GM12878 (cell line): ENCODE measurements around the gene DNMT1. TPM values are rescaled to one million over a fixed set of nuclear protein-coding genes. Genes with fewer than 3 reads are reported as not detected.

Experiments used
- ATAC-seq: fragments of 200-7000 bp; cut with Tn5 transposase; 3 replicates; pipeline ENCODE4 v1.9.1; 2020; ENCODE audit warnings: mild to moderate bottlenecking, moderate library complexity
- BruUV-seq: library from RNA; stranded (reverse); fragments of 400-500 nt; replicated peaks from 2 replicates; lab custom pipeline; 2021; lab: Mats Ljungman, UMichigan
- CTCF ChIA-PET: fragments of 300-600 bp; sonication (Branson Sonifier 250); formaldehyde crosslinking; extraction: SDS; loops from one replicate; lab custom pipeline; 2021; ENCODE audit warnings: inconsistent platforms; lab: Yijun Ruan, JAX
- POLR2A ChIA-PET: fragments of 350-600 bp; formaldehyde crosslinking; extraction: SDS; loops from one replicate; lab custom pipeline; 2021; ENCODE audit warnings: inconsistent platforms; lab: Charles Lee
- RAD21 ChIA-PET: fragments of 300-600 bp; sonication (Branson Sonifier 250); formaldehyde crosslinking; loops from one replicate; lab custom pipeline; 2023; ENCODE audit warnings: antibody characterized with exemption; ENCODE audit not compliant: unreplicated experiment; lab: Charles Lee
- SMC1A ChIA-PET: fragments of 300-600 bp; sonication (Branson Sonifier 250); formaldehyde crosslinking; loops from one replicate; lab custom pipeline; 2023; ENCODE audit not compliant: unreplicated experiment, uncharacterized antibody; lab: Charles Lee
- DNase-seq: peaks from one replicate; pipeline ENCODE4 v3.0.0-alpha.2; 2011; ENCODE audit warnings: low read depth, low spot score
- FAIRE-seq: peaks from 3 replicates; lab custom pipeline; 2011; peaks lifted over from hg19 to GRCh38; lab: Jason Lieb, UNC
- H2AFZ ChIP-seq: 2 replicates; pipeline ENCODE4 v1.6.0; 2011; ENCODE audit warnings: low read depth, low read length, control low read depth; ENCODE audit not compliant: control insufficient read depth
- H3K27ac ChIP-seq: 2 replicates; pipeline ENCODE4 v1.5.1; 2011; ENCODE audit warnings: control low read depth; ENCODE audit not compliant: control insufficient read depth, insufficient read depth
- H3K27me3 ChIP-seq, 2 experiments: replicated peaks in 1 of 2; 2 replicates each; pipeline versions ENCODE4 v1.6.0 to v1.6.1; 2011; ENCODE audit warnings: low read length in 1 of 2; ENCODE audit not compliant: control insufficient read depth in 2 of 2, insufficient read depth in 2 of 2
- H3K36me3 ChIP-seq, 2 experiments: 2 replicates each; pipeline ENCODE4 v1.5.1; 2011; ENCODE audit warnings: low read length in 1 of 2; ENCODE audit not compliant: control insufficient read depth in 2 of 2, insufficient read depth in 2 of 2
- H3K4me1 ChIP-seq: 2 replicates; pipeline ENCODE4 v1.6.1; 2011; ENCODE audit warnings: mild to moderate bottlenecking, low read length, moderate library complexity, mixed read lengths; ENCODE audit not compliant: control insufficient read depth, insufficient read depth
- H3K4me2 ChIP-seq: 2 replicates; pipeline ENCODE4 v1.6.0; 2011; ENCODE audit warnings: control low read depth; ENCODE audit not compliant: control insufficient read depth, insufficient read depth
- H3K4me3 ChIP-seq: fragments of 200-600 bp; sonication (generic); 2 replicates; pipeline ENCODE4 v1.5.1; 2016
- H3K79me2 ChIP-seq: 2 replicates; pipeline ENCODE4 v1.6.0; 2011; ENCODE audit warnings: low read length; ENCODE audit not compliant: control insufficient read depth, insufficient read depth
- H3K9ac ChIP-seq: 2 replicates; pipeline ENCODE4 v1.8.0; 2011; ENCODE audit warnings: low read length, control low read depth, mixed read lengths; ENCODE audit not compliant: control insufficient read depth, insufficient read depth
- H3K9me3 ChIP-seq: replicated peaks from 3 replicates; pipeline ENCODE4 v1.5.1; 2011; ENCODE audit warnings: mild to moderate bottlenecking, low read length; ENCODE audit not compliant: control insufficient read depth, insufficient read depth
- H4K20me1 ChIP-seq: 2 replicates; pipeline ENCODE4 v1.6.0; 2011; ENCODE audit not compliant: control insufficient read depth, insufficient read depth
- HDAC2 ChIP-seq: fragments of 200-600 bp; sonication (generic); IDR thresholded peaks from 2 replicates; pipeline ENCODE4 v1.6.1; 2017
- IKZF2 ChIP-seq, 2 experiments: fragments of 450-650 bp; IDR thresholded peaks; 2 replicates each; pipeline ENCODE4 v1.6.1; 2017; ENCODE audit warnings: mild to moderate bottlenecking in 2 of 2, moderate library complexity in 2 of 2
- MTA2 ChIP-seq: fragments of 450-650 bp; IDR thresholded peaks from 2 replicates; pipeline ENCODE4 v1.6.1; 2016; ENCODE audit warnings: low read depth, mild to moderate bottlenecking, moderate library complexity
- MYB ChIP-seq: fragments of 150-350 bp; IDR thresholded peaks from 2 replicates; pipeline ENCODE4 v1.6.1; 2014; ENCODE audit warnings: mild to moderate bottlenecking, low read depth, low read length, borderline replicate concordance
- PAX5 ChIP-seq: IDR thresholded peaks from 2 replicates; pipeline ENCODE4 v1.6.1; 2011; ENCODE audit warnings: low read depth, low read length, borderline replicate concordance
- RB1 ChIP-seq: fragments of 450-650 bp; formaldehyde crosslinking; IDR thresholded peaks from 2 replicates; pipeline ENCODE4 v1.6.1; 2017; ENCODE audit warnings: mild to moderate bottlenecking, borderline replicate concordance
- REST ChIP-seq: IDR thresholded peaks from 2 replicates; pipeline ENCODE4 v1.6.1; 2012; ENCODE audit warnings: mild to moderate bottlenecking, low read depth, low read length
- TAF1 ChIP-seq: IDR thresholded peaks from 2 replicates; pipeline ENCODE4 v1.6.1; 2011; ENCODE audit warnings: mild to moderate bottlenecking, low read depth, low read length, borderline replicate concordance
- WGBS: methylation state at CpG from one replicate; pipeline ENCODE4 v1.1.6; 2016; ENCODE audit warnings: low lambda C conversion rate; ENCODE audit not compliant: insufficient replicate concordance, insufficient coverage; ENCODE audit errors: missing lambda C conversion rate; 5-methylcytosine and 5-hydroxymethylcytosine counted together
- in situ Hi-C: fragments of 300-500 bp; cut with MboI; formaldehyde crosslinking; loops from 9 replicates; pipeline ENCODE4 v1.14.3; 2018; ENCODE audit warnings: mixed read lengths
- intact Hi-C: fragments of 100-400 bp; cut with micrococcal nuclease; formaldehyde crosslinking; loops from one replicate; pipeline ENCODE4 v1.14.2; 2022; ENCODE audit not compliant: unreplicated experiment
- polyA plus RNA-seq, 11 experiments: library from polyadenylated mRNA; depleted of rRNA in 4 of 11; unstranded in 6 of 11; stranded (reverse) in 5 of 11; fragments of >200 nt; fragmentation: Nextera tagmentation in 4 of 11; fragmentation: Illumina TruSeq in 1 of 11; extraction: Ambion mirVana in 4 of 11; extraction: Trizol in 1 of 11; gene quantifications; 1 replicate in 1 of 11; 2 replicates in 10 of 11; pipeline versions ENCODE4 v1.2.1 to v1.2.3, GENCODE V29; 2011 to 2016; ENCODE audit warnings: inconsistent platforms in 2 of 11, missing spikeins in 2 of 11, low read depth in 1 of 11
- total RNA-seq, 4 experiments: library from RNA; depleted of rRNA in 3 of 4; stranded (reverse); fragments of >200 nt in 3 of 4; fragmentation: Illumina TruSeq in 1 of 4; extraction: Trizol in 1 of 4; gene quantifications; 2 replicates each; pipeline versions ENCODE4 v1.2.1 to v1.2.3, GENCODE V29; 2013 to 2021

Gene DNMT1
- total and polyA plus RNA-seq, 10 of the 15 experiments (the other 5 are each of a cell fraction or from before 2014, with no cell fraction given), result 70.0 to 290 (median 133) TPM

- no peak for TF ChIP-seq MTA2
- TF ChIP-seq, all 136 proteins: peak for 0
Measured at GRCh38 chr19:10132905-10133304, 61.8 kb downstream of the DNMT1 start (continued).

GRCh38 chr19:10126213-10126639, 68.5 kb downstream of the DNMT1 start:
- H3K9me3 ChIP-seq, result no peaks in the 10 kb centered on the region
- ChIA-PET RAD21 (no interaction called here), SMC1A (no interaction called here), POLR2A (no interaction called here), CTCF (no interaction called here)
- ATAC-seq, result no peak
- TF ChIP-seq MYB (no peak), IKZF2 (IDR thresholded peaks at IDR 0.05) (no peak), PAX5 (no peak), HDAC2 (no peak), RB1 (no peak), TAF1 (no peak), REST (no peak)
- H3K4me2 ChIP-seq, result no peak overlapping the region
- DNase-seq, result no peak
- no peaks in the 10 kb centered on the region for H3K79me2 ChIP-seq
- H4K20me1 ChIP-seq, result no peaks in the 10 kb centered on the region
- no peak for FAIRE-seq
- H3K27ac ChIP-seq, result no peak overlapping the region
- H3K36me3 ChIP-seq, result peaks cover 0 to 15% of the 10 kb centered on the region in 2 experiments
- no TSS peak for BruUV-seq
- intact Hi-C loops, result no loop called here
- H3K4me3 ChIP-seq, result no peak overlapping the region
- H2AFZ ChIP-seq, result no peak overlapping the region
- 69% methylated on average over 3 of the region's 4 CpGs for WGBS
- H3K9ac ChIP-seq, result no peak overlapping the region
- no peaks in the 10 kb centered on the region for H3K27me3 ChIP-seq
- in situ Hi-C loops, result no loop called here
- H3K4me1 ChIP-seq, result no peaks in the 10 kb centered on the region
